ENCODE measurements around the gene LSAMP.

Gene LSAMP

GRCh38 chr3:115823083-115823482 is 622.2 kb downstream of the LSAMP start:
- Histone ChIP-seq H3K4me1 (ENCODE audit: insufficient read depth, low read length, poor library complexity, severe bottlenecking) (no peaks in the 10 kb centered on the region), H3K27me3 (ENCODE audit: insufficient read depth, low read length, poor library complexity, severe bottlenecking) (no peaks in the 10 kb centered on the region), H3F3A (ENCODE audit: low read depth) (no peaks in the 10 kb centered on the region), H3K9me3 (ENCODE audit: insufficient read depth, low read depth, low read length) (no peaks in the 10 kb centered on the region), H2AFZ (ENCODE audit: low read length) (no peak overlapping the region), H3K4me2 (ENCODE audit: low read depth, low read length, poor library complexity, severe bottlenecking) (no peak overlapping the region), H3K36me3 (ENCODE audit: insufficient read depth, low read length) (no peaks in the 10 kb centered on the region), H3K79me2 (ENCODE audit: insufficient read depth, low read length) (no peaks in the 10 kb centered on the region), H3K9ac (ENCODE audit: low read depth, low read length, poor library complexity, severe bottlenecking) (no peak overlapping the region), H4K20me1 (ENCODE audit: insufficient read depth, low read length, poor library complexity, severe bottlenecking) (no peaks in the 10 kb centered on the region), H3K9me2 (replicated peaks; ENCODE audit: low read depth, low read length) (no peaks in the 10 kb centered on the region), H3K4me3 (ENCODE audit: low read length, poor library complexity, severe bottlenecking) (no peak overlapping the region)
- no peak for TF ChIP-seq EZH2phosphoT487 (IDR thresholded peaks at IDR 0.05; ENCODE audit: borderline replicate concordance)
- TF ChIP-seq CTCF (conservative IDR thresholded peaks at IDR 0.05; ENCODE audit: low read length): no peak

GRCh38 chr3:115822579-115822978 is 622.7 kb downstream of the LSAMP start:
- Histone ChIP-seq H3K4me3 (ENCODE audit: low read length, poor library complexity, severe bottlenecking) (no peak overlapping the region), H3K9ac (ENCODE audit: low read depth, low read length, poor library complexity, severe bottlenecking) (no peak overlapping the region), H4K20me1 (ENCODE audit: insufficient read depth, low read length, poor library complexity, severe bottlenecking) (no peaks in the 10 kb centered on the region), H3K4me1 (ENCODE audit: insufficient read depth, low read length, poor library complexity, severe bottlenecking) (no peaks in the 10 kb centered on the region), H3K27me3 (ENCODE audit: insufficient read depth, low read length, poor library complexity, severe bottlenecking) (no peaks in the 10 kb centered on the region), H3K4me2 (ENCODE audit: low read depth, low read length, poor library complexity, severe bottlenecking) (no peak overlapping the region), H3K79me2 (ENCODE audit: insufficient read depth, low read length) (no peaks in the 10 kb centered on the region), H3K9me2 (replicated peaks; ENCODE audit: low read depth, low read length) (no peaks in the 10 kb centered on the region), H3F3A (ENCODE audit: low read depth) (no peaks in the 10 kb centered on the region), H3K9me3 (ENCODE audit: insufficient read depth, low read depth, low read length) (no peaks in the 10 kb centered on the region), H2AFZ (ENCODE audit: low read length) (no peak overlapping the region), H3K36me3 (ENCODE audit: insufficient read depth, low read length) (no peaks in the 10 kb centered on the region)
- no peak for TF ChIP-seq CTCF (conservative IDR thresholded peaks at IDR 0.05; ENCODE audit: low read length)
- TF ChIP-seq EZH2phosphoT487 (IDR thresholded peaks at IDR 0.05; ENCODE audit: borderline replicate concordance): no peak

- Histone ChIP-seq H3K4me3 (ENCODE audit: low read length, poor library complexity, severe bottlenecking) (no peak overlapping the region), H3K9ac (ENCODE audit: low read depth, low read length, poor library complexity, severe bottlenecking) (no peak overlapping the region), H3K79me2 (ENCODE audit: insufficient read depth, low read length) (no peaks in the 10 kb centered on the region), H4K20me1 (ENCODE audit: insufficient read depth, low read length, poor library complexity, severe bottlenecking) (no peaks in the 10 kb centered on the region), H2AFZ (ENCODE audit: low read length) (peak overlapping the region; percentile 65), H3K4me2 (ENCODE audit: low read depth, low read length, poor library complexity, severe bottlenecking) (no peak overlapping the region), H3K36me3 (ENCODE audit: insufficient read depth, low read length) (no peaks in the 10 kb centered on the region), H3K27me3 (ENCODE audit: insufficient read depth, low read length, poor library complexity, severe bottlenecking) (no peaks in the 10 kb centered on the region), H3K4me1 (ENCODE audit: insufficient read depth, low read length, poor library complexity, severe bottlenecking) (no peaks in the 10 kb centered on the region), H3K9me2 (replicated peaks; ENCODE audit: low read depth, low read length) (no peaks in the 10 kb centered on the region), H3K9me3 (ENCODE audit: insufficient read depth, low read depth, low read length) (no peaks in the 10 kb centered on the region), H3F3A (ENCODE audit: low read depth) (no peaks in the 10 kb centered on the region)
- TF ChIP-seq EZH2phosphoT487 (IDR thresholded peaks at IDR 0.05; ENCODE audit: borderline replicate concordance) (no peak), CTCF (conservative IDR thresholded peaks at IDR 0.05; ENCODE audit: low read length) (peak; percentile 100)
These were observed 625.4 kb downstream of the LSAMP start for GRCh38 chr3:115819785-115820384.
